Measurements from ENCODE around the gene IKZF2. TPM values are rescaled to one million over a fixed set of nuclear protein-coding genes. Genes with fewer than 3 reads are reported as not detected.

Gene IKZF2
- total RNA-seq, 1 experiment from 2014 or later = 1.6 TPM

- CTCF ChIA-PET = no interaction called here
- intact Hi-C loops (cut with micrococcal nuclease) = no loop called here
- Histone ChIP-seq H3K27ac (ENCODE audit: low read depth, low read length) (no peak overlapping the region), H3K9me2 (ENCODE audit: insufficient read depth) (no peaks in the 10 kb centered on the region), H3K79me2 (ENCODE audit: insufficient read depth, low read length) (no peaks in the 10 kb centered on the region), H3K4me2 (ENCODE audit: low read length) (no peak overlapping the region), H4K20me1 (ENCODE audit: insufficient read depth) (no peaks in the 10 kb centered on the region), H3K9me3 (ENCODE audit: control insufficient read depth in 1 of 2, insufficient read depth in 1 of 2, low read depth in 1 of 2, low read length in 2 of 2) (no peaks in the 10 kb centered on the region), H3K4me3 (replicated peaks in 1 of 2; ENCODE audit: low read depth in 1 of 2, low read length in 2 of 2) (no peak overlapping the region), H3K4me1 (ENCODE audit: control insufficient read depth in 1 of 2, insufficient read depth in 2 of 2, low read length in 2 of 2) (no peaks in the 10 kb centered on the region), H3K36me3 (ENCODE audit: control insufficient read depth in 1 of 2, insufficient read depth in 2 of 2, low read length in 2 of 2) (no peaks in the 10 kb centered on the region), H2AFZ (ENCODE audit: low read depth, low read length, poor library complexity, severe bottlenecking) (no peak overlapping the region), H3K9ac (ENCODE audit: low read length) (no peak overlapping the region), H3K27me3 (ENCODE audit: insufficient read depth, low read length) (no peaks in the 10 kb centered on the region)
- ATAC-seq (no peak), DNase-seq (ENCODE audit: low read depth, low spot score) (no peak)
- BruUV-seq (replicated peaks) = no TSS peak
- RAD21 ChIA-PET (ENCODE audit: low non-redundant PET in 1 of 2, low total read pairs in 2 of 2, uncharacterized antibody in 2 of 2, unreplicated experiment in 2 of 2) = no interaction called here
- POLR2A ChIA-PET = no interaction called here
- no peak for TF ChIP-seq MAX (IDR thresholded peaks at IDR 0.05)
- no peak for TF ChIP-seq FOSL1 (IDR thresholded peaks at IDR 0.05; ENCODE audit: low read depth)
- TF ChIP-seq ZBTB33 (IDR thresholded peaks at IDR 0.05; ENCODE audit: extremely low read depth, insufficient replicate concordance, low read length) = no peak
- no peak for TF ChIP-seq POLR2A (IDR thresholded peaks at IDR 0.05; ENCODE audit: borderline replicate concordance, extremely low read depth, insufficient read depth, insufficient read length)
- no peak for TF ChIP-seq EZH2phosphoT487 (IDR thresholded peaks at IDR 0.05; ENCODE audit: borderline replicate concordance)
- no peak for TF ChIP-seq SIN3A (IDR thresholded peaks at IDR 0.05; ENCODE audit: low read depth)
- no peak for TF ChIP-seq CBX3 (IDR thresholded peaks at IDR 0.05; ENCODE audit: low read depth)
Observed at GRCh38 chr2:212968284-212969081, 182.9 kb downstream of the IKZF2 start.

GRCh38 chr2:212966884-212967283 lies 184.5 kb downstream of the IKZF2 start:
- Histone ChIP-seq H4K20me1 (ENCODE audit: insufficient read depth) (no peaks in the 10 kb centered on the region), H3K27ac (ENCODE audit: low read depth, low read length) (no peak overlapping the region), H2AFZ (ENCODE audit: low read depth, low read length, poor library complexity, severe bottlenecking) (no peak overlapping the region), H3K9ac (ENCODE audit: low read length) (no peak overlapping the region), H3K4me3 (replicated peaks in 1 of 2; ENCODE audit: low read depth in 1 of 2, low read length in 2 of 2) (no peak overlapping the region), H3K9me2 (ENCODE audit: insufficient read depth) (no peaks in the 10 kb centered on the region), H3K36me3 (ENCODE audit: control insufficient read depth in 1 of 2, insufficient read depth in 2 of 2, low read length in 2 of 2) (no peaks in the 10 kb centered on the region), H3K4me1 (ENCODE audit: control insufficient read depth in 1 of 2, insufficient read depth in 2 of 2, low read length in 2 of 2) (no peaks in the 10 kb centered on the region), H3K4me2 (ENCODE audit: low read length) (no peak overlapping the region), H3K27me3 (ENCODE audit: insufficient read depth, low read length) (no peaks in the 10 kb centered on the region), H3K79me2 (ENCODE audit: insufficient read depth, low read length) (no peaks in the 10 kb centered on the region), H3K9me3 (ENCODE audit: control insufficient read depth in 1 of 2, insufficient read depth in 1 of 2, low read depth in 1 of 2, low read length in 2 of 2) (no peaks in the 10 kb centered on the region)
- POLR2A ChIA-PET = no interaction called here
- ATAC-seq = no peak
- no peak for DNase-seq (ENCODE audit: low read depth, low spot score)
- RAD21 ChIA-PET (ENCODE audit: low non-redundant PET in 1 of 2, low total read pairs in 2 of 2, uncharacterized antibody in 2 of 2, unreplicated experiment in 2 of 2) = no interaction called here
- intact Hi-C loops (cut with micrococcal nuclease) = no loop called here
- CTCF ChIA-PET = no interaction called here
- BruUV-seq (replicated peaks) = no TSS peak
- TF ChIP-seq TCF7L2 (IDR thresholded peaks at IDR 0.05; ENCODE audit: borderline replicate concordance, extremely low read depth, insufficient read depth, insufficient read length) (no peak), REST (IDR thresholded peaks at IDR 0.05; ENCODE audit: low read depth) (no peak), EZH2 (IDR thresholded peaks at IDR 0.05) (no peak), RAD21 (IDR thresholded peaks at IDR 0.05; ENCODE audit: low read depth) (no peak), ZBTB33 (IDR thresholded peaks at IDR 0.05; ENCODE audit: extremely low read depth, insufficient replicate concordance, low read length) (no peak), POLR2A (IDR thresholded peaks at IDR 0.05; ENCODE audit: borderline replicate concordance, extremely low read depth, insufficient read depth, insufficient read length) (no peak)
